HEK293 (cell line): ENCODE data around the gene INPP5F.

Experiments
- CTCF ChIA-PET: fragments of 350-600 bp; formaldehyde crosslinking; extraction: SDS; loops from one replicate; lab custom pipeline; 2021; ENCODE audit warnings: antibody characterized with exemption; lab: Yijun Ruan, JAX
- POLR2A ChIA-PET: fragments of 300-600 bp; formaldehyde crosslinking; extraction: SDS; loops from one replicate; lab custom pipeline; 2020; ENCODE audit warnings: antibody characterized with exemption, inconsistent platforms; lab: Yijun Ruan, JAX
- H3K27ac ChIP-seq: fragments of 200-500 bp; sonication (Bioruptor generic); 2 replicates; pipeline ENCODE4 v1.5.1; 2014; ENCODE audit warnings: low read depth, low read length, control low read depth, inconsistent platforms; ENCODE audit errors: extremely low read depth
- H3K36me3 ChIP-seq, 2 experiments: fragments of 200-500 bp in 1 of 2; sonication (Bioruptor generic) in 1 of 2; 1 replicate in 1 of 2; 2 replicates in 1 of 2; pipeline ENCODE4 v1.5.1; 2014 to 2017; ENCODE audit warnings: inconsistent platforms in 2 of 2, low read length in 2 of 2; ENCODE audit not compliant: control insufficient read depth in 2 of 2, insufficient read depth in 1 of 2
- H3K4me1 ChIP-seq: fragments of 200-500 bp; sonication (Bioruptor generic); 2 replicates; pipeline ENCODE4 v1.5.1; 2014; ENCODE audit warnings: mild to moderate bottlenecking, low read length, inconsistent platforms; ENCODE audit not compliant: control insufficient read depth, insufficient read depth
- H3K4me3 ChIP-seq: 2 replicates; pipeline ENCODE4 v1.5.1; 2011; ENCODE audit warnings: low read depth, mild to moderate bottlenecking, control low read depth, low read length, moderate library complexity
- H3K9me3 ChIP-seq: fragments of 200-500 bp; sonication (Bioruptor generic); 2 replicates; pipeline ENCODE4 v1.5.1; 2014; ENCODE audit warnings: low read depth, low read length, inconsistent platforms; ENCODE audit not compliant: control insufficient read depth, insufficient read depth
- BCL11B ChIP-seq: fragments of 450-650 bp; formaldehyde crosslinking; IDR thresholded peaks from 2 replicates; pipeline ENCODE4 v1.5.1; 2016; ENCODE audit warnings: low read depth, missing biosample characterization, missing genetic modification characterization
- CTCF ChIP-seq: fragments of 450-650 bp; formaldehyde crosslinking; IDR thresholded peaks from 2 replicates; pipeline ENCODE4 v1.5.1; 2016; ENCODE audit warnings: missing biosample characterization, missing genetic modification characterization
- SCRT2 ChIP-seq: fragments of 450-650 bp; formaldehyde crosslinking; IDR thresholded peaks from 2 replicates; pipeline ENCODE4 v1.5.1; 2016; ENCODE audit warnings: missing biosample characterization, missing genetic modification characterization
- TSHZ1 ChIP-seq: fragments of 450-650 bp; formaldehyde crosslinking; IDR thresholded peaks from 2 replicates; pipeline ENCODE4 v1.5.1; 2016; ENCODE audit warnings: missing biosample characterization, missing genetic modification characterization, borderline replicate concordance
- ZFHX2 ChIP-seq: fragments of 450-650 bp; formaldehyde crosslinking; conservative IDR thresholded peaks from 2 replicates; pipeline ENCODE4 v1.5.1; 2016; ENCODE audit warnings: missing biosample characterization, missing genetic modification characterization
- ZNF138 ChIP-seq: fragments of 450-650 bp; formaldehyde crosslinking; IDR thresholded peaks from 2 replicates; pipeline ENCODE4 v1.5.1; 2016; ENCODE audit warnings: missing biosample characterization, missing genetic modification characterization, borderline replicate concordance
- ZNF146 ChIP-seq: fragments of 450-650 bp; formaldehyde crosslinking; IDR thresholded peaks from 2 replicates; pipeline ENCODE4 v1.5.1; 2016; ENCODE audit warnings: missing biosample characterization, missing genetic modification characterization
- ZNF19 ChIP-seq: fragments of 450-650 bp; formaldehyde crosslinking; IDR thresholded peaks from 2 replicates; pipeline ENCODE4; 2016; ENCODE audit warnings: missing biosample characterization, missing genetic modification characterization, low read depth
- ZNF202 ChIP-seq: fragments of 450-650 bp; formaldehyde crosslinking; IDR thresholded peaks from 2 replicates; pipeline ENCODE4 v1.5.1; 2016; ENCODE audit warnings: missing biosample characterization, missing genetic modification characterization, borderline replicate concordance
- ZNF248 ChIP-seq: fragments of 450-650 bp; formaldehyde crosslinking; IDR thresholded peaks from 2 replicates; pipeline ENCODE4 v1.5.1; 2017; ENCODE audit warnings: missing biosample characterization, missing genetic modification characterization
- ZNF266 ChIP-seq: fragments of 450-650 bp; formaldehyde crosslinking; IDR thresholded peaks from 2 replicates; pipeline ENCODE4 v1.5.1; 2016; ENCODE audit warnings: missing biosample characterization, missing genetic modification characterization, low read depth
- ZNF280C ChIP-seq: fragments of 450-650 bp; formaldehyde crosslinking; IDR thresholded peaks from 2 replicates; pipeline ENCODE4 v1.5.1; 2016; ENCODE audit warnings: missing biosample characterization, missing genetic modification characterization
- ZNF292 ChIP-seq: fragments of 450-650 bp; formaldehyde crosslinking; IDR thresholded peaks from 2 replicates; pipeline ENCODE4 v1.5.1; 2016; ENCODE audit warnings: low read depth, missing biosample characterization, missing genetic modification characterization, borderline replicate concordance
- ZNF394 ChIP-seq: fragments of 450-650 bp; formaldehyde crosslinking; IDR thresholded peaks from 2 replicates; pipeline ENCODE4 v1.5.1; 2016; ENCODE audit warnings: missing biosample characterization, missing genetic modification characterization, mild to moderate bottlenecking, moderate library complexity, borderline replicate concordance
- ZNF449 ChIP-seq: fragments of 450-650 bp; formaldehyde crosslinking; IDR thresholded peaks from 2 replicates; pipeline ENCODE4 v1.5.1; 2017; ENCODE audit warnings: missing biosample characterization, mild to moderate bottlenecking, missing genetic modification characterization, moderate library complexity
- ZNF48 ChIP-seq: fragments of 450-650 bp; formaldehyde crosslinking; IDR thresholded peaks from 2 replicates; pipeline ENCODE4 v1.5.1; 2016; ENCODE audit warnings: missing biosample characterization, missing genetic modification characterization
- ZNF580 ChIP-seq: fragments of 450-650 bp; formaldehyde crosslinking; IDR thresholded peaks from 2 replicates; pipeline ENCODE4 v1.5.1; 2016; ENCODE audit warnings: missing biosample characterization, missing genetic modification characterization
- ZNF692 ChIP-seq: fragments of 450-650 bp; formaldehyde crosslinking; IDR thresholded peaks from 2 replicates; pipeline ENCODE4 v1.5.1; 2016; ENCODE audit warnings: missing biosample characterization, missing genetic modification characterization
- ZNF830 ChIP-seq: fragments of 450-650 bp; IDR thresholded peaks from 2 replicates; pipeline ENCODE4 v1.5.0; 2018; ENCODE audit warnings: missing biosample characterization, missing genetic modification characterization, low read depth, mild to moderate bottlenecking, moderate library complexity
- ZSCAN16 ChIP-seq: fragments of 450-650 bp; formaldehyde crosslinking; IDR thresholded peaks from 2 replicates; pipeline ENCODE4 v1.5.1; 2016; ENCODE audit warnings: missing biosample characterization, missing genetic modification characterization
- ZSCAN18 ChIP-seq: fragments of 450-650 bp; formaldehyde crosslinking; IDR thresholded peaks from 2 replicates; pipeline ENCODE4 v1.5.1; 2016; ENCODE audit warnings: missing biosample characterization, missing genetic modification characterization

Gene INPP5F

GRCh38 chr10:119832951-119833350 is 107.1 kb downstream of the INPP5F start (continued):
- TF ChIP-seq ZNF248 (tag by site-specific recombination) (no peak), ZNF138 (tag by site-specific recombination) (no peak), ZNF449 (tag by site-specific recombination) (no peak), BCL11B (no peak), SCRT2 (tag by site-specific recombination) (no peak), ZFHX2 (tag by site-specific recombination) (no peak)

- H3K27ac ChIP-seq = no peak overlapping the region
- CTCF ChIA-PET = no interaction called here
- no peaks in the 10 kb centered on the region for H3K9me3 ChIP-seq
- POLR2A ChIA-PET = no interaction called here
- H3K4me1 ChIP-seq = no peaks in the 10 kb centered on the region
- no peak overlapping the region for H3K4me3 ChIP-seq
- peaks cover 78 to 96% of the 10 kb centered on the region in 2 experiments for H3K36me3 ChIP-seq
- TF ChIP-seq BCL11B = no peak
- TF ChIP-seq TSHZ1 = no peak
- no peak for TF ChIP-seq ZNF146 (tag by site-specific recombination)
- TF ChIP-seq ZNF19 (tag by site-specific recombination) = no peak
- no peak for TF ChIP-seq ZNF580 (tag by site-specific recombination)
- TF ChIP-seq CTCF = no peak
- TF ChIP-seq ZNF394 (tag by site-specific recombination) = no peak
Measured at GRCh38 chr10:119834188-119834587, 108.3 kb downstream of the INPP5F start.

GRCh38 chr10:119845656-119846055 is 119.8 kb downstream of the INPP5F start:
- POLR2A ChIA-PET = no interaction called here
- no peak overlapping the region for H3K27ac ChIP-seq
- CTCF ChIA-PET = interaction anchor here (0.7 to 2.5 kb wide), 3 partner anchors 14 to 264 kb away, joined by 3 to 9 read pairs (median 3); no protein-coding TSS in a partner anchor
- H3K9me3 ChIP-seq = no peaks in the 10 kb centered on the region
- H3K4me3 ChIP-seq = no peak overlapping the region
- H3K36me3 ChIP-seq = peaks cover 57 to 97% of the 10 kb centered on the region in 2 experiments
- no peaks in the 10 kb centered on the region for H3K4me1 ChIP-seq
- no peak for TF ChIP-seq ZNF202
- no peak for TF ChIP-seq ZNF280C (tag by site-specific recombination)
- no peak for TF ChIP-seq ZSCAN16
- no peak for TF ChIP-seq ZSCAN18 (tag by site-specific recombination)
- no peak for TF ChIP-seq ZNF830 (tag by site-specific recombination)
- TF ChIP-seq ZNF692 = no peak
- TF ChIP-seq ZNF292 (tag by site-specific recombination) = no peak
- no peak for TF ChIP-seq ZNF48 (tag by site-specific recombination)
- TF ChIP-seq ZNF266 (tag by site-specific recombination) = no peak
